CD4-positive, alpha-beta T cell treated with Interleukin-15 for 1 hour (primary cell): Measurements from ENCODE around the gene CFI.

Experiments
- DNase-seq: peaks from one replicate; pipeline ENCODE4 v3.0.0-alpha.2; 2020

Gene CFI

GRCh38 chr4:109801895-109802319 lies at the start of gene CFI:
CFI (minus strand) TSS chr4:109801999; CDS start chr4:109801971, 28 bp downstream.
- no peak for DNase-seq

GRCh38 chr4:109850601-109851000 lies 48.8 kb upstream of the CFI start:
- no peak for DNase-seq

GRCh38 chr4:109848501-109848900 lies 46.7 kb upstream of the CFI start:
- no peak for DNase-seq

- no peak for DNase-seq
Measured at GRCh38 chr4:109847896-109848442, 46.2 kb upstream of the CFI start, which contains the start of gene LRIT3. LRIT3 (plus strand) TSS chr4:109848107; CDS start chr4:109848202, 95 bp downstream.

- DNase-seq = no peak
Measured at GRCh38 chr4:109846395-109847098, 44.7 kb upstream of the CFI start.

GRCh38 chr4:109836985-109837384 lies 35.2 kb upstream of the CFI start:
- DNase-seq = no peak

- no peak for DNase-seq
Measured at GRCh38 chr4:109833756-109834155, 32.0 kb upstream of the CFI start.

GRCh38 chr4:109827672-109828071 lies 25.9 kb upstream of the CFI start, which contains the start of gene RRH:
RRH (plus strand) TSS chr4:109827972; CDS start chr4:109828028, 56 bp downstream.
- DNase-seq = no peak

GRCh38 chr4:109826719-109827118 lies 24.9 kb upstream of the CFI start:
- no peak for DNase-seq

- DNase-seq = no peak
Measured at GRCh38 chr4:109821185-109821584, 19.4 kb upstream of the CFI start.

GRCh38 chr4:109820563-109820962 lies 18.8 kb upstream of the CFI start:
- DNase-seq = no peak

- DNase-seq = no peak
Measured at GRCh38 chr4:109818268-109818667, 16.5 kb upstream of the CFI start.

GRCh38 chr4:109816894-109817293 lies 15.1 kb upstream of the CFI start:
- DNase-seq = no peak

- DNase-seq = peak; percentile 37
Measured at GRCh38 chr4:109816082-109816442, 14.3 kb upstream of the CFI start.

GRCh38 chr4:109815151-109816081 lies 13.6 kb upstream of the CFI start, which contains the start of gene GAR1:
GAR1 (plus strand) TSS chr4:109815762; CDS start chr4:109816165, 403 bp downstream.
- peak; percentile 87 for DNase-seq

GRCh38 chr4:109811707-109812106 lies 9.9 kb upstream of the CFI start:
- no peak for DNase-seq

- no peak for DNase-seq
Measured at GRCh38 chr4:109810552-109811387, 9.0 kb upstream of the CFI start.

GRCh38 chr4:109809655-109810054 lies 7.9 kb upstream of the CFI start:
- no peak for DNase-seq

- peak; percentile 32 for DNase-seq
Measured at GRCh38 chr4:109803924-109804571, 2.2 kb upstream of the CFI start.

GRCh38 chr4:109801099-109801789 lies 555 bp downstream of the CFI start:
- DNase-seq = no peak

GRCh38 chr4:109798866-109799265 lies 2.9 kb downstream of the CFI start:
- no peak for DNase-seq
